Measurements from ENCODE around the gene DNAJB6.

GRCh38 chr7:157320608-157320980 lies 16.2 kb upstream of the DNAJB6 start:
- no peak for TF ChIP-seq EZH2phosphoT487 (IDR thresholded peaks at IDR 0.05; ENCODE audit: insufficient read depth, low read depth)
- TF ChIP-seq EZH2 (IDR thresholded peaks at IDR 0.05; ENCODE audit: insufficient read depth, poor library complexity, severe bottlenecking): no peak
